ENCODE data around the gene TMSB15A.
"Not testable (repeated sequence)": the region's sequence is repeated elsewhere in the genome, so short reads cannot be mapped to it uniquely, and the experiment has no call there.

TMSB15A gene

GRCh38 chrX:102491766-102492165 is 24.8 kb downstream of the TMSB15A start:
- H3K4me1 ChIP-seq (ENCODE audit: control insufficient read depth, insufficient read depth, low read length) = no peaks in the 10 kb centered on the region
- no peaks in the 10 kb centered on the region for H3K36me3 ChIP-seq (ENCODE audit: control insufficient read depth, insufficient read depth, low read length)
- H3K4me3 ChIP-seq (ENCODE audit: low read depth, low read length) = no peak overlapping the region
- no peak overlapping the region for H3K9ac ChIP-seq (ENCODE audit: low read depth, low read length)
- H3K27me3 ChIP-seq (ENCODE audit: control insufficient read depth, insufficient read depth, low read length) = no peaks in the 10 kb centered on the region; the same call in 1 of the 2 replicates
- peaks cover 26% of the 10 kb centered on the region for H3K9me3 ChIP-seq (ENCODE audit: control insufficient read depth, insufficient read depth, low read length)
- no peak overlapping the region for H3K27ac ChIP-seq (ENCODE audit: low read depth, low read length)

- H3K9ac ChIP-seq (ENCODE audit: low read depth, low read length); H3K36me3 ChIP-seq (ENCODE audit: control insufficient read depth, insufficient read depth, low read length); H3K9me3 ChIP-seq (ENCODE audit: control insufficient read depth, insufficient read depth, low read length); H3K27ac ChIP-seq (ENCODE audit: low read depth, low read length); H3K4me3 ChIP-seq (ENCODE audit: low read depth, low read length); H3K4me1 ChIP-seq (ENCODE audit: control insufficient read depth, insufficient read depth, low read length); H3K27me3 ChIP-seq (ENCODE audit: control insufficient read depth, insufficient read depth, low read length): not testable (repeated sequence)
These were observed 37.8 kb downstream of the TMSB15A start for GRCh38 chrX:102478765-102479164.

- not testable (repeated sequence) for H3K36me3 ChIP-seq (ENCODE audit: control insufficient read depth, insufficient read depth, low read length); H3K27me3 ChIP-seq (ENCODE audit: control insufficient read depth, insufficient read depth, low read length); H3K4me1 ChIP-seq (ENCODE audit: control insufficient read depth, insufficient read depth, low read length); H3K9ac ChIP-seq (ENCODE audit: low read depth, low read length); H3K4me3 ChIP-seq (ENCODE audit: low read depth, low read length); H3K27ac ChIP-seq (ENCODE audit: low read depth, low read length); H3K9me3 ChIP-seq (ENCODE audit: control insufficient read depth, insufficient read depth, low read length)
These were observed 44.7 kb downstream of the TMSB15A start, which contains the start of gene TCP11X2 for GRCh38 chrX:102471762-102472220. TCP11X2 (minus strand) TSS chrX:102471812.

- not testable (repeated sequence) for H3K36me3 ChIP-seq (ENCODE audit: control insufficient read depth, insufficient read depth, low read length); H3K27ac ChIP-seq (ENCODE audit: low read depth, low read length); H3K9ac ChIP-seq (ENCODE audit: low read depth, low read length); H3K4me3 ChIP-seq (ENCODE audit: low read depth, low read length); H3K4me1 ChIP-seq (ENCODE audit: control insufficient read depth, insufficient read depth, low read length); H3K27me3 ChIP-seq (ENCODE audit: control insufficient read depth, insufficient read depth, low read length); H3K9me3 ChIP-seq (ENCODE audit: control insufficient read depth, insufficient read depth, low read length)
These were observed 46.3 kb downstream of the TMSB15A start for GRCh38 chrX:102470215-102470614.

Measured in HUES48 (cell line).